H1 (cell line): ENCODE measurements around the gene COL11A1. TPM values are rescaled to one million over a fixed set of nuclear protein-coding genes. Genes with fewer than 3 reads are reported as not detected.

Experiments used
- CTCF ChIA-PET: fragments of 300-600 bp; sonication (Branson Sonifier 250); formaldehyde crosslinking; loops from one replicate; lab custom pipeline; 2021; ENCODE audit not compliant: partially characterized antibody; lab: Charles Lee
- POLR2A ChIA-PET: fragments of 300-600 bp; sonication (Branson Sonifier 250); formaldehyde crosslinking; loops from one replicate; lab custom pipeline; 2021; ENCODE audit warnings: inconsistent platforms; ENCODE audit not compliant: partially characterized antibody; lab: Charles Lee
- DNase-seq, 2 experiments: peaks; one replicate each; pipeline versions ENCODE4 v3.0.0 to v3.0.0-alpha.2; 2010 to 2022; ENCODE audit warnings: low spot score in 2 of 2, low read depth in 1 of 2, mixed read lengths in 1 of 2
- FAIRE-seq: peaks from 2 replicates; lab custom pipeline; 2011; peaks lifted over from hg19 to GRCh38; lab: Jason Lieb, UNC
- H2AFZ ChIP-seq: 2 replicates; pipeline ENCODE4 v1.8.1; 2012; ENCODE audit warnings: low read length, inconsistent platforms
- H2AK5ac ChIP-seq: 2 replicates; pipeline ENCODE4 v1.6.1; 2013; ENCODE audit warnings: low read depth, low read length
- H2BK120ac ChIP-seq: replicated peaks from 2 replicates; pipeline ENCODE3; 2013; ENCODE audit warnings: low read depth, low read length, inconsistent platforms
- H2BK12ac ChIP-seq: 2 replicates; pipeline ENCODE4 v1.6.1; 2013; ENCODE audit warnings: low read depth, low read length
- H2BK15ac ChIP-seq: 2 replicates; pipeline ENCODE4 v1.6.1; 2013; ENCODE audit warnings: low read length
- H2BK20ac ChIP-seq: 2 replicates; pipeline ENCODE4 v1.6.1; 2013; ENCODE audit warnings: low read length
- H2BK5ac ChIP-seq: 2 replicates; pipeline ENCODE4 v1.6.1; 2013; ENCODE audit warnings: low read depth, low read length
- H3K14ac ChIP-seq: 2 replicates; pipeline ENCODE4 v1.6.1; 2013; ENCODE audit warnings: inconsistent platforms; ENCODE audit not compliant: insufficient read length
- H3K18ac ChIP-seq: 2 replicates; pipeline ENCODE4 v1.6.1; 2013; ENCODE audit warnings: low read length; ENCODE audit errors: extremely low read depth
- H3K23ac ChIP-seq: 2 replicates; pipeline ENCODE4 v1.6.1; 2013; ENCODE audit warnings: inconsistent platforms; ENCODE audit not compliant: insufficient read length
- H3K23me2 ChIP-seq: 2 replicates; pipeline ENCODE4 v1.6.1; 2013; ENCODE audit warnings: low read depth, low read length
- H3K27ac ChIP-seq: 2 replicates; pipeline ENCODE4 v1.6.1; 2011; ENCODE audit warnings: low read depth, low read length, inconsistent platforms
- H3K27me3 ChIP-seq, 4 experiments: replicated peaks in 1 of 4; 1 replicate in 1 of 4; 2 replicates in 3 of 4; pipeline versions ENCODE4 v1.6.1 to v1.8.1; 2011 to 2013; ENCODE audit warnings: low read length in 3 of 4, mild to moderate bottlenecking in 3 of 4, inconsistent platforms in 2 of 4, mixed read lengths in 2 of 4, moderate library complexity in 1 of 4; ENCODE audit not compliant: control insufficient read depth in 3 of 4, insufficient read depth in 3 of 4; ENCODE audit errors: extremely low read depth in 1 of 4
- H3K36me3 ChIP-seq, 4 experiments: 2 replicates each; pipeline versions ENCODE4 v1.6.1 to v1.8.1; 2011 to 2013; ENCODE audit warnings: mild to moderate bottlenecking in 4 of 4, low read length in 3 of 4, moderate library complexity in 2 of 4, control low read depth in 1 of 4, inconsistent platforms in 1 of 4; ENCODE audit not compliant: insufficient read depth in 4 of 4, control insufficient read depth in 2 of 4
- H3K4ac ChIP-seq: replicated peaks from 2 replicates; pipeline ENCODE3; 2013; ENCODE audit warnings: low read length, low read depth, mixed read lengths, inconsistent platforms; ENCODE audit not compliant: insufficient read length
- H3K4me1 ChIP-seq, 4 experiments: replicated peaks in 1 of 4; 1 replicate in 1 of 4; 2 replicates in 3 of 4; pipeline versions ENCODE4 v1.6.1 to v1.8.1; 2011 to 2013; ENCODE audit warnings: low read length in 3 of 4, inconsistent platforms in 2 of 4, mixed read lengths in 1 of 4; ENCODE audit not compliant: insufficient read depth in 4 of 4, control insufficient read depth in 3 of 4
- H3K4me2 ChIP-seq, 2 experiments: 2 replicates each; pipeline versions ENCODE4 v1.6.1 to v1.8.1; 2011 to 2013; ENCODE audit warnings: low read depth in 2 of 2, low read length in 2 of 2, control low read depth in 1 of 2, inconsistent platforms in 1 of 2, mild to moderate bottlenecking in 1 of 2; ENCODE audit not compliant: insufficient read depth in 1 of 2
- H3K4me3 ChIP-seq, 4 experiments: fragments of 200-600, 300-600 bp in 1 of 4; sonication (generic), shearing (Covaris generic), sonication (Bioruptor Twin) in 1 of 4; 2 replicates each; pipeline versions ENCODE4 v1.5.1 to v1.8.1; 2011 to 2016; ENCODE audit warnings: low read length in 4 of 4, low read depth in 3 of 4, control low read depth in 2 of 4, inconsistent platforms in 2 of 4, mild to moderate bottlenecking in 2 of 4, mixed read lengths in 1 of 4, moderate library complexity in 1 of 4; ENCODE audit not compliant: insufficient read depth in 2 of 4; ENCODE audit errors: extremely low read depth in 1 of 4
- H3K56ac ChIP-seq: replicated peaks from 2 replicates; pipeline ENCODE3; 2013; ENCODE audit warnings: low read depth, mild to moderate bottlenecking, mixed read lengths, low read length, inconsistent platforms; ENCODE audit not compliant: insufficient read length
- H3K79me1 ChIP-seq: 2 replicates; pipeline ENCODE4 v1.6.1; 2013; ENCODE audit warnings: low read depth, low read length, control low read depth
- H3K79me2 ChIP-seq, 2 experiments: 2 replicates each; pipeline versions ENCODE4 v1.6.1 to v1.8.1; 2012 to 2013; ENCODE audit warnings: low read length in 2 of 2, mild to moderate bottlenecking in 2 of 2, inconsistent platforms in 1 of 2; ENCODE audit not compliant: insufficient read depth in 2 of 2, control insufficient read depth in 1 of 2
- H3K9ac ChIP-seq, 4 experiments: replicated peaks in 1 of 4; 1 replicate in 1 of 4; 2 replicates in 3 of 4; pipeline versions ENCODE4 v1.6.1 to v1.8.1; 2011 to 2013; ENCODE audit warnings: low read depth in 3 of 4, low read length in 3 of 4, control low read depth in 2 of 4, mild to moderate bottlenecking in 2 of 4, moderate library complexity in 2 of 4, inconsistent platforms in 1 of 4; ENCODE audit errors: extremely low read depth in 1 of 4
- H3K9me3 ChIP-seq, 2 experiments: 2 replicates each; pipeline versions ENCODE4 v1.6.1 to v1.8.1; 2012 to 2013; ENCODE audit warnings: mild to moderate bottlenecking in 2 of 2, moderate library complexity in 2 of 2, control low read depth in 1 of 2, inconsistent platforms in 1 of 2, low read depth in 1 of 2, low read length in 1 of 2, mixed read lengths in 1 of 2; ENCODE audit not compliant: insufficient read depth in 2 of 2
- H4K20me1 ChIP-seq, 2 experiments: replicated peaks in 1 of 2; 2 replicates each; pipeline versions ENCODE3 to v1.8.1; 2011 to 2013; ENCODE audit warnings: inconsistent platforms in 2 of 2, low read length in 2 of 2, mild to moderate bottlenecking in 1 of 2; ENCODE audit not compliant: insufficient read depth in 2 of 2, control insufficient read depth in 1 of 2
- H4K5ac ChIP-seq: 2 replicates; pipeline ENCODE4 v1.6.1; 2013; ENCODE audit warnings: low read length, low read depth, mixed read lengths, inconsistent platforms; ENCODE audit not compliant: insufficient read length
- H4K8ac ChIP-seq: 2 replicates; pipeline ENCODE4 v1.8.0; 2013; ENCODE audit warnings: mild to moderate bottlenecking, moderate library complexity, low read length, inconsistent platforms; ENCODE audit not compliant: insufficient read depth; ENCODE audit errors: extremely low read depth
- H4K91ac ChIP-seq: replicated peaks from 2 replicates; pipeline ENCODE3; 2013; ENCODE audit warnings: low read length, mixed read lengths, inconsistent platforms; ENCODE audit not compliant: insufficient read length
- BCL11A ChIP-seq, 2 experiments: IDR thresholded peaks; one replicate each; pipeline ENCODE4 v1.6.1; 2011; ENCODE audit warnings: low read depth in 2 of 2, low read length in 2 of 2, mild to moderate bottlenecking in 2 of 2
- CEBPB ChIP-seq: IDR thresholded peaks from 2 replicates; pipeline ENCODE4 v1.6.1; 2012; ENCODE audit warnings: low read depth, low read length
- CHD2 ChIP-seq: IDR thresholded peaks from 2 replicates; pipeline ENCODE4 v1.6.1; 2012; ENCODE audit warnings: low read length, improper control_type of control experiment
- JUND ChIP-seq: IDR thresholded peaks from 2 replicates; pipeline ENCODE4 v1.6.1; 2011; ENCODE audit warnings: mild to moderate bottlenecking, improper control_type of control experiment, low read length
- KDM5A ChIP-seq: fragments of 200-600 bp; IDR thresholded peaks from 2 replicates; pipeline ENCODE4 v1.7.1; 2012; ENCODE audit warnings: mild to moderate bottlenecking, low read length, inconsistent platforms, mixed read lengths
- PHF8 ChIP-seq: fragments of 200-600 bp; sonication (generic); conservative IDR thresholded peaks from 2 replicates; pipeline ENCODE4 v1.7.1; 2012; ENCODE audit warnings: low read depth, mild to moderate bottlenecking, inconsistent platforms, low read length, moderate library complexity
- RNF2 ChIP-seq: fragments of 200-900, 300-1000 bp; sonication (generic); IDR thresholded peaks from 2 replicates; pipeline ENCODE4 v1.7.1; 2016; ENCODE audit warnings: borderline replicate concordance, low read depth, mild to moderate bottlenecking, antibody characterized with exemption, low read length; ENCODE audit not compliant: poor library complexity, severe bottlenecking; ENCODE audit errors: missing control alignments
- SAP30 ChIP-seq: fragments of 300-600 bp; sonication (generic); IDR thresholded peaks from 2 replicates; pipeline ENCODE4 v1.7.1; 2012; ENCODE audit warnings: low read length, moderate library complexity, mild to moderate bottlenecking, inconsistent platforms; ENCODE audit not compliant: insufficient read depth, insufficient replicate concordance
- SIRT6 ChIP-seq: IDR thresholded peaks from one replicate; pipeline ENCODE4 v1.7.1; 2012; ENCODE audit warnings: low read length, inconsistent platforms
- SRF ChIP-seq: IDR thresholded peaks from 2 replicates; pipeline ENCODE4 v1.6.1; 2011; ENCODE audit warnings: mild to moderate bottlenecking, low read depth, low read length, moderate library complexity
- TAF7 ChIP-seq: optimal IDR thresholded peaks from 2 replicates; pipeline ENCODE3; 2011; ENCODE audit warnings: low read depth, mild to moderate bottlenecking, inconsistent platforms, low read length, moderate library complexity, borderline replicate concordance
- WGBS, 2 experiments: shearing (Covaris generic) in 1 of 2; methylation state at CpG; one replicate each; pipeline versions ENCODE4 v1.1.6 to v1.1.7; 2013 to 2015; ENCODE audit warnings: low lambda C conversion rate in 2 of 2, mixed read lengths in 2 of 2, inconsistent platforms in 1 of 2, low coverage in 1 of 2, missing lambda C conversion rate in 1 of 2; ENCODE audit not compliant: insufficient replicate concordance in 2 of 2, insufficient coverage in 1 of 2, insufficient read length in 1 of 2; ENCODE audit errors: extremely low coverage in 1 of 2, missing lambda C conversion rate in 1 of 2; 5-methylcytosine and 5-hydroxymethylcytosine counted together
- polyA plus RNA-seq, 7 experiments: library from polyadenylated mRNA; depleted of rRNA in 3 of 7; stranded (reverse) in 5 of 7; unstranded in 2 of 7; fragments of >200 nt in 5 of 7; fragments of 200-250 nt in 2 of 7; gene quantifications; 1 replicate in 5 of 7; 2 replicates in 1 of 7; 4 replicates in 1 of 7; pipeline versions ENCODE4 v1.2.1 to v1.2.3, GENCODE V29; 2011 to 2013; ENCODE audit warnings: missing spikeins in 2 of 7, mixed read lengths in 2 of 7
- total RNA-seq: library from RNA; stranded (reverse); fragmentation: NEBNext Ultra II Directional; extraction: Animal tissue kit (Norgen Biotek cat#: 25700); gene quantifications from 2 replicates; pipeline ENCODE4 v1.2.1, GENCODE V29; 2021

The COL11A1 gene
- total and polyA plus RNA-seq, 2 of the 8 experiments (the other 6 are each of a cell fraction or from before 2014, with no cell fraction given) = 4.0 to 27.9 TPM

DNA sequence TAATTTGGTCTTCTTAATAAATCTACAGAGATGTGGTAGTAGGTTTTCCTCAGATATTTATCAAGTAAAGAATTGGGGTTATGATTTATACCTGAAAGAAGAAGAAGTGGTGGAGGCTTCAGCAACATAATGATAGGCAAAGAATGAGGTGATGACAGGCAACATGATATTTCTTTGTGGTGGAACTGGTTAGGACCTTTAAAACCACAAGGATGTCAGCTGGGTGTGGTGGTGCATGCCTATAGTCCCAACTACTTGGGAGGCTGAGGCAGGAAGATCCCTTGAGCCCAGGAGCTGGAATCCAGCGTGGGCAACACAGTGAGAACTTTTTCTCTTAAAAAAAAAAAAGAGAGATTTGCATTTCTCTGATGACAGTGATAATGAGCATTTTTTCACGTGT lies 34.1 kb upstream of the COL11A1 start:
- Histone ChIP-seq H3K36me3 (no peaks in the 10 kb centered on the region), H2BK120ac (no peak overlapping the region), H3K79me1 (no peaks in the 10 kb centered on the region), H4K91ac (no peak overlapping the region), H3K27ac (no peak overlapping the region), H4K5ac (no peak overlapping the region), H2BK5ac (no peak overlapping the region), H3K23me2 (no peaks in the 10 kb centered on the region), H3K9me3 (no peaks in the 10 kb centered on the region), H2BK15ac (no peak overlapping the region), H3K9ac (no peak overlapping the region), H3K56ac (no peak overlapping the region), H3K4me2 (no peak overlapping the region), H3K4me3 (no peak overlapping the region), H2AK5ac (no peak overlapping the region), H4K8ac (no peak overlapping the region), H3K4ac (no peak overlapping the region), H3K14ac (no peak overlapping the region), H3K23ac (no peak overlapping the region), H2AFZ (no peak overlapping the region), H2BK20ac (no peak overlapping the region), H4K20me1 (no peaks in the 10 kb centered on the region), H3K79me2 (no peaks in the 10 kb centered on the region), H3K27me3 (no peaks in the 10 kb centered on the region), H3K18ac (no peak overlapping the region), H3K4me1 (no peaks in the 10 kb centered on the region), H2BK12ac (no peak overlapping the region)
- WGBS, 2 experiments = 88% methylated on average over 2 of the region's 2 CpGs; no CpG with 5 or more reads in 1 of the 2 experiments
- DNase-seq (no peak), FAIRE-seq (no peak)
- POLR2A ChIA-PET = no interaction called here
- CTCF ChIA-PET = no interaction called here
- TF ChIP-seq CEBPB (no peak), RNF2 (no peak), SIRT6 (no peak), SAP30 (no peak), PHF8 (no peak), SRF (no peak), TAF7 (no peak), CHD2 (no peak), JUND (no peak), BCL11A (IDR thresholded peaks at IDR 0.05; ENCODE audit: low read depth in 2 of 2, low read length in 2 of 2) (no peak), KDM5A (no peak)
